ENCODE results near the gene FAM161A.
A peak's percentile ranks its signal among the peaks of the same experiment; 100 is the strongest.
"Not testable (repeated sequence)": the region's sequence is repeated elsewhere in the genome, so short reads cannot be mapped to it uniquely, and the experiment has no call there.

Gene FAM161A, protein sequence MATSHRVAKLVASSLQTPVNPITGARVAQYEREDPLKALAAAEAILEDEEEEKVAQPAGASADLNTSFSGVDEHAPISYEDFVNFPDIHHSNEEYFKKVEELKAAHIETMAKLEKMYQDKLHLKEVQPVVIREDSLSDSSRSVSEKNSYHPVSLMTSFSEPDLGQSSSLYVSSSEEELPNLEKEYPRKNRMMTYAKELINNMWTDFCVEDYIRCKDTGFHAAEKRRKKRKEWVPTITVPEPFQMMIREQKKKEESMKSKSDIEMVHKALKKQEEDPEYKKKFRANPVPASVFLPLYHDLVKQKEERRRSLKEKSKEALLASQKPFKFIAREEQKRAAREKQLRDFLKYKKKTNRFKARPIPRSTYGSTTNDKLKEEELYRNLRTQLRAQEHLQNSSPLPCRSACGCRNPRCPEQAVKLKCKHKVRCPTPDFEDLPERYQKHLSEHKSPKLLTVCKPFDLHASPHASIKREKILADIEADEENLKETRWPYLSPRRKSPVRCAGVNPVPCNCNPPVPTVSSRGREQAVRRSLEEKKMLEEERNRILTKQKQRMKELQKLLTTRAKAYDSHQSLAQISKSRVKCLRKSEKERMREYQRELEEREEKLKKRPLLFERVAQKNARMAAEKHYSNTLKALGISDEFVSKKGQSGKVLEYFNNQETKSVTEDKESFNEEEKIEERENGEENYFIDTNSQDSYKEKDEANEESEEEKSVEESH

DNA sequence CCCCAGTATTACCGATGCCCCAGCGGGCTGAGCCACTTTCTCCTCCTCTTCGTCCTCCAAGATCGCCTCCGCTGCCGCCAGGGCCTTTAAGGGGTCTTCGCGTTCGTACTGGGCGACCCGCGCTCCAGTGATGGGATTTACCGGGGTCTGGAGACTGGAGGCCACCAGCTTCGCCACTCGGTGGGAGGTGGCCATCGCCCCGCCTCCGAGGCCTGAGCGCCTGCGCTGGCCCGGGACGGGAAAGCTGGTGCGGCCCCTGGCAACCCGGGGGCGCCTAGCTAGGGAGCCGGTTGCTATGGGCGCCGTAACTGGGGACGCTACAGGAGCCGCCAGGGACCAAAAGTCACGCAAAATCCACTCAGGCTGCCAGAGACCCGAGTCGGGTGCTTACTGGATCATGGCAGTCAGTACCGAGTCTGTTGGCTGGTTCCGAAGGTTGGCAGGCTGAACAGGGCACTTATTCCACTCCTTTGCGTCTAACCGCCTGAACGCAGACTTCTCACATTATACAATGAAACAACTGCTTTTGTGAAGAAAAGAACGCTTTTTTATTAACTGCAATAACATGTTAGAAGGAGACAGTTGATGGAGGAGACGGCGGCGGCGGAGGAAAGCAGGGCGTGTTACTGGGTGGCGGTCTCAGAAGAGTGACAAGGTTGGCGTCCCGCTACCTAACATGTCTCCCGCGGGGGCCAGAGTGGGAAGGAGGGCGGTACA is at the start of gene FAM161A:
Gene FAM161A (minus strand): TSS at position 214 of the 717 bp plus-strand sequence. CDS start 19 bp downstream, at position 195.
- peak; percentile 80 for DNase-seq

DNA sequence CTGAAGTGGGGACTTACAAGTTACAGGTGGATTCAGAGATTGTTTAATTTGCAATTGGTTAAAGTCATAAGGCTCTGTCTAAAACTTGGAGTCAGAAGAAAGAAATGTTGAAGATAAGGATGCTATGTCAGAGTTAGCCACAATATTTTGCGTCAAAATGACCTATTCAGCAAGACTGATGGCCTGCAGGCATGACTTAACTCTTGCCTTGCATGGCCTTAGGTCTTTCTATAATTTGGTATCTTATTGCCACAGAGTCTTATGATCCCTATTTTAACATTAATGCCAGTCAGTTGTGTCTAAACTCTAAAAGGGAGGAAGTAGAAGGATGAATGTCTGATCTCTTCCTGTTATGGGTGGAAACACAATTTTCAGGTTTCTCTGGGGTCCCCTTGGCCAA is 46.4 kb upstream of the FAM161A start:
- no peak for DNase-seq

DNA sequence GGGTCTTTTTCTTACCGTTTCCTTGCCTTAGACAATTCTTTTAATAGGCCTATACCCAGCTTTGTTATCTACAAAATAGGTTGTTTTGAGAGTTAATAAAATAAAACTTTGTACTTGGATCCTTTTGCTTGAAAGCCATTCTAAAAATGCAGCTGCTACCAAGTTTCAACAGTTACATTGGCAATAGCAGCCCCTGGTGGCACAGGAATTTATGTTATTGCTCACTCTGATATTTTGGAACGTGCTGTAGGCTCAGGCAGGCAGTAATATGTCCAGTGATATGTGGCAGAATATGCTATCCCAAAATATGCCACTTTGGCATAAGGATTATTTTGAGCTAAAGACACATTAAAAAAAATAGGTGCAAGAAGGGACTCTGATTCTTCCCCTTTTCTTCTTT is 45.0 kb upstream of the FAM161A start:
- DNase-seq, result no peak

DNA sequence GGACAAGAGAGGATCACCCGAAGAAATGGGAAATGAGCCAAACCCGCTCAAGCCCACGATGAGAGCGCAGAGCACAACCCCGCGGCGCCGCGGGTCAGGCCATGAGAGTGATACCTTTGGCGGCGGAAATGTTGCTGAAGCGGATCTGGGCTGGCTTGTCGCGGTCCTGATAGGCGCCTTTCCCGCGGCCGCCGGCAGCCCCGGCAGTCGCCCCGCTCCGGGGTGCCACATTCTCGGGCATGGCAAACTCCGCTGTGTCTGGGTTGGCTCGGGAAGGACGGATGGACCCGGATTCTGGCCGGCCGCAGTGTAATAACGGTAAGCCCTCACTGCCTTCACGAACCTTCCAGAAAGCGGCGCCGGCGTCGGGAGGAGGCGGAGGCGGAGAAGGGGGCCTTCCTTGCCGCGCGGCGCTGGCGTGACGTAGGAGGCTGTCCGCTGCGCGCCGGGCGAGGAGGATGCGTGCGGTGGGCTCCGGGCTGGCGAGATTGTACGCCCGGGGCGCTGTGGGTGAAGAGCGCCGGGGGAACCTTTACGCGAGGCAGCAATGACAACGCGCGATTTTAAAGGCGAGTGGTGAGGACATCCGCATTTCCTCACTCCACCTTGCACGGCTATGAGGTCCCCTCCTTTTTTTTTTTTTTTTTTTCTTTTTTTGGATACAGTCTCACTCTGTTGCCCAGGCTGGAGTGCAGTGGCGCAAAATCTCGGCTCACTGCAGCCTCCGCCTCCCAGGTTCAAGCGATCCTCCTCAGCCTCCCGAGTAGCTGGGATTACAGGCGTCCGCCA is 34.6 kb upstream of the FAM161A start, which contains the start of gene CCT4:
Gene CCT4 (minus strand): TSS at position 390 of the 789 bp plus-strand sequence. CDS start 149 bp downstream, at position 241.
- DNase-seq, result peak; percentile 96

DNA sequence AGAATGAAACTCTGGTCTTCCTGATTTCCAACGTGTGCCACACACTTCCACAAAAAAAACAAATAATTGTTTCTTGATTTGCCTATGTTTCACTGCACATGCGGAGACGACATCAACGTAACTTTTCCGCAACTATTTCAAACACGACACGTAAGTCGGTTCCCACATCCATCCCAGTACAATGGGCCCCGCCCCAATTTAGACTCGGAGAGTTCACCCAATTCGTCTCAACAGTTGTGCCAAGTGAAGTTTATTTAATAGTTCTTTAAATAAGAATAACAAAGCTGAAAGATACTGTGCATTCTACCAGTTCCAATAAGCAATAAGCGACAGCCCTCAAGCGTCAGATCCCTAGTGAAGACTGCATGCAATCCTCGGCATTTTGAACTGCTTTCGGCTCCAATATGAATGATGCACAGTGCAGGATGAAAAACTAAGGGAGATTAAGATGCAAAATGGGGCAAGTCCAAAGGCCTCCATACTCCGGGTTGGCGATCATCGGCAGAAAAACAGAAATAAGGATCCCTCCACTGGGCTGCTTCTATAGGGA is 33.9 kb upstream of the FAM161A start:
- no peak for DNase-seq

DNA sequence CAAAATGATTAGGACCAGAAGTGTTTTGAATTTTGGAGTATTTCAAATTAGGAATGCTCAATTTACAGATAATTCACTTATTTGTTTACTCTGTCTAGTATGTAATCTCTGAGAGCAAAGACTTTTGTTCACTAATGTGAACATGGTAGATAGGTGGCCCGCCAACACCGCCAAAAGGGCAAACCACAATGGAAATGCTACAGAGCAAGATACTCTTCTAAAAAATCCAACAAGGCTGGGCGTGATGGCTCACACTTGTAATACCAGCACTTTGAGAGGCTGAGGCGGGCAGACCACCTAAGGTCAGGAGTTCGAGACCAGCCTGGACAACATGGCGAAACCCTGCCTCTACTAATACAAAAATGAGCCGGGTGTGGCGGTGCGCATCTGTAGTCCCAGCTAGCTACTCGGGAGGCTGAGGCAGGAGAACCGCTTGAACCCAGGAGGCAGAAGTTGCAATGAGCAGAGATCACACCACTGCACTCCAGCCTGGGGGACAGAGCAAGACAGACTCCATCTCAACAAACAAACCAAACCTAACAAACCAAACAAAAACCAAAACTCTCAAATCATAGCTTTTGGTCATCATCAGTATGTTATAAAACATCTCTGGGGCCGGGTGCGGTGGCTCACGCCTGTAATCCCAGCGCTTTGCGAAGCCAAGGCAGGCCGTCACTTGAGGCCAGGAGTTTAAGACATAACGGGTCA is 32.2 kb upstream of the FAM161A start:
- no peak for DNase-seq

DNA sequence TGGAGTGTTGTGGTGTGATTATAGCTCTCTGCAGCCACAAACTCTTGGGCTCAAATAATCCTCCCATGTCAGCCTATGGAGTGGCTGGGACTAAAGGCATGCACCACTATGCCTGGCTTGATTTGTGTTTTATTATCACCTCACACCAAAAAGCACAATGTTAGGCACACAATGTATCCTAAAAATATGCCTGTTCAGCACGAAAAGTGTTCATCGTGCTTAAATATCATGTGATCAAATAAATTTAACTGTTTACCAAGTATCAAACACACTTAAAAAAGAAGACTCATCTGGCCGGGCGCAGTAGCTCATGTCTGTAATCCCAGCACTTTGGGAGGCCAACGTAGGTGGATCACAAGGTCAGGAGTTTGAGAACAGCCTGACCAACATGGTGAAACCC is 29.0 kb upstream of the FAM161A start:
- no peak for DNase-seq

DNA sequence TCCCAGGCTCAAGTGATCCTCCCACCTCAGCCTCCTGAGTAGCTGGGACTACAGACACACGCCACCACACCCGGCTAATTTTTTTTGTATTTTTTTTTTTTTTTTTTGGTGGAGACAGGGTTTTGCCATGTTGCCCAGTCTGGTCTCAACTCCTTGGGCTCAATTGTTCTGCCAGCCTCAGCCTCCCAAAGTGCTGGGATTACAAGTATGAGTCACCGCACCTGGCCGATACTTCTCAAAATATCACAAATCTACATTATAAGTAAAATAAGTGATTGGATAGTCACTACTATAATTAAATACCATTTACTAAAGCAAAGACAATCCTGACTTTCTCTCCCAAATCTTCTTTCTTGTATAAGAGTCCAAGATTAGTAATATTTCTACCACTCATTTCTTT is 25.5 kb upstream of the FAM161A start:
- DNase-seq, result not testable (repeated sequence)

DNA sequence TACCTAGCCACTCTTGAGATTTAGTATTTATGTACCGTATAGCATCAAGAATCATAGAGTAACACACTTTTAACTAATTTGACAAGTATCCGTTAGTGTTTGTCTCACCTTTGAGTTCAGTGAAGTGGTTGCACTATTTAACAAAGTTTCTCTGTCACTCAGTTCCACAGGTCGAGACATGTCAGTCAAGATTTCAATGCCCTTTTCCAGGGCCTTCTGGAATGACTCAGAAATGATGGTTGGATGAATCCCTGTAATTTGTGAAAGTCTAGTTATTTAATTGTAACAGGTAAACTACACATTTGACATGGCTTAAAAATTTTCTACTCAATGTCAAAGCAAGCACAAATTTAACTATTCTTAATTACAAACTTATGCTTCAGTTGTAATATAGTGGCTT is 24.9 kb upstream of the FAM161A start:
- no peak for DNase-seq

DNA sequence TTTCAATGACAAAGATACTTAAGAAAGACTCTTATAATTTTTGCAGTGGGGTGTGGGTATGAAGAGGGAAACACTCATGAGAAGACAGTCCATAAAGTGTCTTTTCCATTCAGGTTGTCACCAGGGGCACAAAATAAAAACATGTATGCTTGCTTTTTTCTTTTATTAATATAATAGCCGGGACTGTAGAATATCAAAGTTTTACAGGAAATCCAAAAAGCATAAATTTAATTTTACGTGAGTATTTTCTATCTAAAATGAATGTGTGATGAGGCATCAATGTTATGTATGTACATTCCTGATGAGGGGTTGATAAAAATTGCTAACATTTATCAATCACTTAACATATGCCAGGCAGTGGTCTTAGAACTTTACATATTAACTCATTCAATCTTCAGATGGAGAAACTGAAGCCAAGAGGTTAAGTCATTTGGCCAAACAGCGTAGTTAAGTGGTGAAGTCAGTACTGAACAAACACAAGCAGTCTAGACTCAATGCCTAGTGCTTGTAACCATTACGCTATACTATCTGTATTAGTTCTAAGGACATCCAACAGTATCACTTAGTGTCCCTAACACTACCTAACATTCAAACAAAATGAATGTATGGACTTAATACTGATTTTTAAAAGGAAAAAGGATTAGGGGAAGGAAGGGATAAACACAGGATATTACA is 23.8 kb upstream of the FAM161A start:
- no peak for DNase-seq

DNA sequence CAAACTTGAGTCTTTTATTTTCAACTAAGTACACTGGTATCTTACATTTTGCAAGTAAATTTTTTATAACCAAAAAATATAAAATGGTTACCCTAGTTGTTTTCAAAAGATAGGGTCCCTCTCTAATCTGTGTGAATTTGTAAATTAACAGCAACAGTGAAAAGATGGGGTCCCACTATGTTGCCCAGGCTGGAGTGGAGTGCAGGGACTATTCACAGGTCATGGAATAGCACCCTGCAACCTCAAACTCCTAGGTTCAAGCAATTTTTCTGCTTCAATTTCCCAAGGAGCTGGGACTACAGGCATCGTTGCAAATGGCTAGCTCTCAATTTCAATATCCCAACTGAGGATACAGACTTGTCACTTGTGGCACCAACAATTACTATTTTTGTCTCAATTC is 22.5 kb upstream of the FAM161A start:
- DNase-seq, result no peak

DNA sequence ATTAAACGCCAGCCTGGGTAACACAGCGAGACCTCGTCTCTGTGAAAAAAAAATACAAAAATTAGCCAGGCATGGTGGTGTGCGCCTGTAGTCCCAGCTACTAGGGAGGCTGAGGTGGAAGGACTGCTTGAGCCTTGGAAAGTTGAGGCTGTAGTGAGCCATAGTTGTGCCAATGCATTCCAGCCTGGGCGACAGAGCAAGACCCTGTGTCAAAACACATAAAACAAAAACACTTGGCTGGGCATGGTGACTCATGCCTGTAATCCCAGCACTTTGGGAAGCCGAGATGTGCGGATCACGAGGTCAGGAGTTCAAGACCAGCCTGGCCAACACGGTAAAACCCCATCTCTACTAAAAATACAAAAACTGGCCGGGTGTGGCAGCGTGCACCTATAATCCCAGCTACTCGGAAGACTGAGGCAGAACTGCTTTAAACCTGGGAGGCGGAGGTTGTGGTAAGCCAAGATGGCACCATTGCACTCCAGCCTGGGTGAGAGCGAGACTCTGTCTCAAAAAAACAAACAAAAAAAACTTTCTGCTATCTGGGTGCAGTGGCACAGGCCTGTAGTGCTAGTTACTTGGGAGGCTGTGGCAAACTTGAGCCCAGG is 12.7 kb upstream of the FAM161A start:
- DNase-seq, result not testable (repeated sequence)

DNA sequence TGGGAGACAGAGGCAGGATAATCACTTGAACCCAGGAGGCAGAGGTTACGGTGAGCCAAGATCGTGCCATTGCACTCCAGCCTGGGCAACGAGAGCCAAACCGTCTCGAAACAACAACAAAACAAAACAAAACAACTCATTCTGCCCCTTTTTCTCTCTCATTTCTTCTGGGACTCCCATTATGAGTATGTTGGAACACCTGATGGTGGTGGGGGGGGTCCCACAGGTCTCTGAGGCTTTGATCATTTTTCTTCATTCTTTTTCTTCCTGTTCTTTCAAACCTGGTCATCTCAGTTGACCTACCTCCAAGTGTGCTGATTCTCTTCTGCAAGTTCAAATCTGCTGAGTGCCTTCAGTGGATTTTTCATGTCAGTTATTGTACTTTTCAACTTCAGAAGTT is 8.2 kb upstream of the FAM161A start:
- DNase-seq, result no peak

DNA sequence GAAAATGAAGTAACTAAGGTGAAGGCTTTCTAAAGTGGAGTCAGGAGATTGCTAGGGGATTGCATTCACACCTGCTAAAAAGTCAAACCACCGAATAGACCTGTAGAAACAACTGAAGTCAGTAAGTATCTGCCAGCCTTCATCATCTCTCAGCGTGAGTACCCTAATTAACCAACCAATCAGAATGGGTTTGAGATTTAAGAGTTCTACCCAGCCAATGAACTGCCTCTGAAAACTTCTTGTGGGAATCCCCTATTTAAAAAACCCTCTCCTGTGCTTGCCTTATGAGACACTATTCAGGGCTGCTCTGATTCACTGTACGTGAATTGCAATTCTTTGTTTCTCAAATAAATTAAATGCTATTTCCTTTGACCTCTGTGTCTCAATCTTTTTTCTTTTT is 3.4 kb upstream of the FAM161A start:
- DNase-seq, result no peak

DNA sequence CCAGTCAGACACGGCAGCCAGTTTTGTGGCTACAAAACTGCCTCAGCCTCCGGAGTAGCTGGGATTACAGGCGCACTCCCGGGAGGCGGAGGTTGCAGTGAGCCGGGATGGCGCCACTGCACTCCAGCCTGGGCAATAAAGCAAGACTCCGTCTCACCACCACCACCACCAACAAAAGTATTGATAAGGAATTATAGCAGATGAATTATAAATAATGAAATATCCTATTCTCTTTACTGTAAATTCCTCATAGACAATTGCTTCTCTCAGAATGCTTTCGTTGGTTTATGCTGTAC is 1.4 kb upstream of the FAM161A start:
- DNase-seq, result no peak

DNA sequence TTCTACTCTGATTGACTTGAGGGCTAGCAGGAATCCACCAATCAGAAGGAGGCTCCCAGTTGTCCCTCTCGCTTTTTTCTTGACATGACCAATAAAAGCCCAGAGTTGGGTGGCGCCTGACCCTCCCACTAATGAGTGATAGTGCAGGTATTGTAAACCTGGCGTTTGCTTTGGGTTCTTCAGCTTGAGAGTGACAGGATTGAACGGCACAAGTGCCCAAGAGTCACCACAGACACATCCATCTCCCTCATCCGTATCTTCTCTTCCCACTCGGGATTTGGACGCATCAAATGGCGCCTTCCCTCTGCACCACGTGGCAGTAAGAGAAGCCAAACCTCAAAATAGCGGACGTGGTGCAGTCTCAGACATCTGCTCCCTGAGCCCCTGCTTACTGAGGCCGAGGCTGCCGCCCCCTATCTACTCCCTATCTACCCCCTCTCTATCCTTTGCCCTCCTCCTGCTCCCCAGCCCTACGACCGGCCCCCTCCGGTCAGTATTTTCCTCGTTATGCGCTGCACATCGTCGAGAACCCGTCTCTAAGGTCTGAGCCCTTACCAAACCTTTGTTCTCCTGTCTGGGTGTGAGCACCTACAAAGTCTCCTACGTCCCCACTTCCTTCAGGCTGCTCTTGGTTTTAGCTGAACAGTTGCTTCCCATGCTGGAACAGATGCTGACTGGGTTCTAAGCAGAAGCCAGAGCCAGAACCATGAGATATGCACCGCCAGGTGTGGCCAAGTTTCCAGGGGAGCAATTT is 881 bp upstream of the FAM161A start:
- DNase-seq, result no peak

DNA sequence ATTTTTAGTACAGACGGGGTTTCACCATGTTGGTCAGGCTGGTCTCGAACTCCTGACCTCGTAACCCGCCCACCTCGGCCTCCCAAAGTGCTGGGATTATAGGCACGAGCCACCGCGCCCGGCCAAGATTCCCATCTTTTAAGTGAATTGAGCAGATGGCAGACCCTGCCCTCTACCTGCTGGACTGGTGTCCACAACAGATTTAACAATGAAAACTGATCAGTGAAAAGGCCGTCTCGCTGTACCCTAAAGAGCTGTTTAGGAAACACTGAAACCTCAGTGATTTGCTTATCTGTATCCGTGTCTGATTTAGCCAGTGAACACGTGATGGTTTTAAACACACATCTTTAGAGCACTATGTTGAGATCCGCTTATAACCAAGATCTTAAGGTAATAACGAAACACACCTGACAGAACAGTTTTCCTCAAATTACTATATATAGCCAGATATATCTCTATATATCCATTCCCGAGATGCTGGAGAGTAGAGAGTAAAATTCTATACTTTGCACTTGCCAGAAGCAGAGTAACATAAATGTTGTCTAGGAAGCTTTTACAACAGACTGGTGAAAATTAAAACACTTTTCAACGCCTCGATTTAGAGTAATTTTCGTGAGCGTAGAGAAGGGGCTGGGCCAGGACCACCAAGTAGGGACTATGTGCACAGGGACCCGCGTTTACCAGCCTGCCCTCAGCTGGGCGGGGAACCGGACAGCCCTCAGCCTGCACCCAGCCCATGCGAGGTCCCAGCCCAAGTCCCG is 594 bp downstream of the FAM161A start:
- no peak for DNase-seq

DNA sequence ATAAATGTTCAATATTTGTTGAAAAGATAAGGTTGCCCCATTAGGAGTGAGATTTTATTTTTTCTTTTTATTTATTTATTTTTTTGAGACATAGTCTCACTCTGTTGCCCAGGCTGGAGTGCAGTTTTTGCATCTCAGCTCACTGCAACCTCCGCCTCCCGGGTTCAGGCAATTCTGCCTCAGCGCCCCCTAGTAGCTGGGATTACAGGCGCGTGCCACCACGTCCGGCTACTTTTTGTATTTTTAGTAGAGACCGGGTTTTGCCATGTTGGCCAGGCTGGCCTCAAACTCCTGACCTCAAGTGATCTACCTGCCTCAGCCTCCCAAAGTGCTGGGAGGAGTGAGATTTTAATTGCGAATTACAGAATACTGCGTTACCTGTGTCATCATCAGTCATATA is 2.6 kb downstream of the FAM161A start:
- DNase-seq, result not testable (repeated sequence)

DNA sequence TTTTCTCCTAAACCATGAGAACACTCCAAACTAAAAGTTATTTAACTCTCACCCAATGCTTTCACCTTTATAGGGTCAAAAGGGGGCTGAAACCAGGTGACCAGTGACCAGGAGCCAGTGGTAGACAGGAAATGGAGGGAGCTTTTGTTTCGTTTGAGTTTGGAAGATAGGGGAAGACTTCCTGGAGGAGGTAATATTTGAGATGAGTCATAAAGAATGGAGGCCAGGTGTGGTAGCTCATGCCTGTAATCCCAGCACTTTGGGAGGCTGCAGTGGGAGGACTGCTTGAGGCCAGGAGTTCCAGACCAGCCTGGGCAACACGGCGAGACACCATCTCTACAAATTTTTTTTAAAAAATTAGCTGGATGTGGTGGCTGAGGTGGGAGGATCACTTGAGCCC is 8.5 kb downstream of the FAM161A start:
- no peak for DNase-seq
